ENCODE results near the gene SRRM2.

Gene SRRM2

DNA sequence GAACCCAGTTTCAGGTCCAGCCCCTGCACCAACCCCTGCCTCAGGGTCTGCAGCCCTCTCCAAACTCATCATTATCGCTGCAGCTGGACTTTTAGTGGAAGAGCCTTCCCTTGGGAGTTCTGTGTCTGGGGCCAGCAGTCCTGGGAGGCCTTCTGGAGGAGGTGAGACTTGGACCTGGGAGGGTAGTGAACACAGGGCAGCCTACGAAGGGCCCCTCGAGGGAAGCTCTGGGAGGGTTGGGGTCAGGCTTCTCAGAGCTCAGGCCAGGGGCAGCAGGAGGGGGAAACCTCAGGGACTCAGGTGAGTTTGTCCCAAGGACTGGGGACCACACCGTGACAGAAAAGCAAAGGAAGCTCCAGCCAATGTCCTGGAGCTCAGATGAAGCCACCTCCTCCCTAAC lies 11.3 kb upstream of the SRRM2 start:
- no peak for DNase-seq

GRCh38 chr16:2742323-2743006 lies 10.0 kb upstream of the SRRM2 start:
- no peak for DNase-seq

DNA sequence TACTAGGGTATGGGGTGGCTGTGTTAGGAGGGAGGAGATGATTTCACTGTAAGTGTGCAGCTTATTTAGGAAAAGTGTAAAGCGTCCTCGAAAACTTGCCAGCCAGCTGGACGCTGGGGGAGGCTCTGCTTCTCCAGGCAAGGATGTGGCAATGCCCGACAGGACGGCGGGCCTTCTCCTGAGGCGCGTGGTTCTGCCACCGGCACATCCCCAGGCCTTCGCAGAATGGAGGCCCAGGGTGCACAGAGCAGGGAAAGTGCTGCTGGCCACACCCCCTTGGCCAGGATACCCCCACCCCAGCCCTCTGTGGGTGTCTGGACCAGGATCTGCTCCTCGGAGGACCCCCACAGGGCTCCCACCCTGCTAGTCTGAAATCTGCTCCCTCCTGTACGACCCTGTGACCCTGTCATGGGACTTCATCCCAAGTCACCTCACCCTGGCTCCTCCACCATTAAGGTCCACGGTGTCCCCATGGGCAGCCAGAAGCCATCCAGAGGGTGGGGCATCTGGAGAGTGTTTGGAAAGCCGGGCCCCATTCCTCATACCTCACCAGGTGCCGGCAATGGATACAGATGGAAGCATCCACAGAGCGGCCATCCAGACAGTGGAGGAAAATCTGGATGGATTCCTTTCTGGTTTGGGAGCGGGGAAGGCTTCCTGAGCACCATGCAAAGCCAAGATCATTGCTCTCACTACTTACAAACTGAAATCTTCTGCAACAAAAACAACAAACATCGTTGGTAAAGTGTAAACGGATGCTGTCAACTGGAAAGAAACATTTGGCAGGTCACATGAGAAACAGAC lies 9.2 kb upstream of the SRRM2 start:
- DNase-seq: no peak

GRCh38 chr16:2744711-2745110 lies 7.7 kb upstream of the SRRM2 start:
- DNase-seq: no peak

DNA sequence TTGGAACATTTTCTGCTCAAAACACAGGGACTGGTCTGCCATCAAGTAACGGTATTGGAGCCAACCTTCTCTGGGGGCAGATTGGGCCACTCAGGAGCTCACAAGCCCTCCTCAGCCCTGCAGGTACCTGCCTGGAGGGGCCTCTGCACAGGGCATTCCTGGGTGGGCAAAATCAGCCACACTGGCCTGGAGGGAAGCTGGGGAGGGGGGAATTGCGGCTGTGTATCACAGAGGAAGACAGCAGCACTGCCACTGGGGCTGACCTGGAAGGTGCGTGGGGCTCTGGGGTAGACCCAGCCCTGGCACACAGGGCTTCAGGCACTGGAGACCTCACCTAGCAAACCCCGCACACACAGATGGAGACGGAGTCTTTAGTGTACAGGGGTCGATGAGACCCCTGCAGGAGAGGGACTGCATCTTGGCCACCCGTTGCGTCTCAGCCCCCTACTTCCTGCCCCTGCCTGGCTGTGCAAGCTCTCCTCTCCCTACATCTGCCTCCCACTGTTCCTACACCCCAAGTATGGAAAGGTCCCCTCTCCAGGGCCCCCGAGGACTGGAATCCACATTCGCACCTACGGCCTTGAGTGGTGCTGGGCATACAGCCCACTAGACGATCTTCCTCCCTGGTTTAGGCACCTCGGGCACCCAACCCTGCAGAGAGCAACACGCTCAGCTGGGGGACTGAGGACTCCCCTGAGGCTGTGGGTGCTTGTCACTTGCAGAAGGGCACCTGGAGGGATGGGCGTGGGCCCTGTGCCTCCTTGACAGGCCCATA lies 7.1 kb upstream of the SRRM2 start:
- no peak for DNase-seq

DNA sequence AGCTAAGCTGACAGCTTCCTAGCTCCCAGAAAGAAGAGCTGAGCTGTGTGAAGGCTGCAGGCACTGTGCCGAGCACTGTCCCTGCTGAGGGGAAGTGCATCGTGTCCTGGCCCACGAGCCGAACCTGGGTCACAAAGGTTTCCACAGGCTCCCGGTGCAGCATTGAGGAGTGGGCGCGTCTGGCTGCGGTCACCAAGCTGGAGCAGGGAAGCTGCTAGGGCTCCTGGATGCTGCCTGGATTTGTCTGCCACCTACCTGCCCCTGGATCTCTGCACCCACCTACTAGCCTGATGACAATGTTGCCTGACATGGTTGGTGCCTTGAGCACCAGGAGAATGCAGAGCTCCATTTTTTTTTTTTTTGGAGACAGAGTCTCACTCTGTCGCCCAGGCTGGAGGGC lies 6.5 kb upstream of the SRRM2 start:
- DNase-seq: no peak

DNA sequence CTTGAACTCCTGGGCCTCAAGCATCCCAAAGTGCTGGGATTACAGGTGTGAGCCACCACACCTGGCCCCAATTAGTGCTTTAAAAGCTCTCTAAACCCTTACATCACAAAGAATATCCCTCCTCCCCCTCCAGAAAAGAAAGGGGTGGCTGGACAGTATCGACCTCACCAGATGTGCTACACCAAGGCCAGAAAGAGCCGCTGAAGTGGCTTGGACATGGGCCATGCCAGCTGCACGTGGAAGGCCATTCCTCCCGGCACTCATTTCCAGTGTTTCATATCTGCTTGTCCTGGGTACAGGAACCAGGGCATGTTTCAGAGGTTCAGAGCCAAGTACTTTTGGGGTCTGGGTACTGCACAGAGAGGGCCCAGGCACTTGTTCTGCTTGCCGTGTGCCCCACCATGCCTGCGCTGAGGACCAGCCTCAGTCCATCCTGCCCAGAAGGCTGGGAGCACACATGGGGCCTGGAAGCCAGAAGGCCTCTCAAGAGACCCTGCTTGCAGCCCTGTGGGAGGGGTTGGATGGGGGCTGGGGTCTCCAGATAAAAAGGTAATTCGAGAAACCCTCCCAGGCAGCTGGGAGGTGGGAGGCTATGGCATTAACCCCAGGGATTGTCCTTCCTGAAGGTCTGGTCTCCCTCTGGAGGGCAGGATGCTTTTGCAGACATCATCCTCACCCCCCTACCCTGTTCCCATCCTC lies 3.5 kb upstream of the SRRM2 start:
- no peak for DNase-seq

GRCh38 chr16:2749476-2749875 lies 3.0 kb upstream of the SRRM2 start:
- no peak for DNase-seq

- no peak for DNase-seq
Observed at GRCh38 chr16:2749936-2750335, 2.5 kb upstream of the SRRM2 start.

DNA sequence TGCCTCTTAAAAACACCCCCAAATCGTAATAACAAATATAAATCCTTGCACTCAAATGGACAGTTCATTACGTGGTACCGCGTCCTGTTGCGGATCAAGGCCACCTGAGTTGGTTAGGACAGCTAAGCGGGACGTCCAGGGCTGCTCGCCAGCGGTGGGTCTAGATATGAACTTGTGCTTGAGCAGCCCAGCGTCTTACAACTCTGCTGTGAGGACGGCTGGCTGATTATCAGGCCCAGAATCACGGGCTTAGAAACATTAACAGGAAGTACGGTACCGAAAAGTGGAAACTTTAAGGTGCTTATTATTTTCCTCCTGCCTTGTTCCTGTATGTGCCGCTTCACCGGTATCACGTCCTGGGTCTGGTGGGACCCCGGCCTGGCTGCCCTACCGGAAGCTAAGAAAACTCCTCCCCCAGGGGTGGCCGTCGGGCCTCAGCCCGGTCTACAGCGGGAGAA lies 832 bp upstream of the SRRM2 start:
- DNase-seq: no peak

DNA sequence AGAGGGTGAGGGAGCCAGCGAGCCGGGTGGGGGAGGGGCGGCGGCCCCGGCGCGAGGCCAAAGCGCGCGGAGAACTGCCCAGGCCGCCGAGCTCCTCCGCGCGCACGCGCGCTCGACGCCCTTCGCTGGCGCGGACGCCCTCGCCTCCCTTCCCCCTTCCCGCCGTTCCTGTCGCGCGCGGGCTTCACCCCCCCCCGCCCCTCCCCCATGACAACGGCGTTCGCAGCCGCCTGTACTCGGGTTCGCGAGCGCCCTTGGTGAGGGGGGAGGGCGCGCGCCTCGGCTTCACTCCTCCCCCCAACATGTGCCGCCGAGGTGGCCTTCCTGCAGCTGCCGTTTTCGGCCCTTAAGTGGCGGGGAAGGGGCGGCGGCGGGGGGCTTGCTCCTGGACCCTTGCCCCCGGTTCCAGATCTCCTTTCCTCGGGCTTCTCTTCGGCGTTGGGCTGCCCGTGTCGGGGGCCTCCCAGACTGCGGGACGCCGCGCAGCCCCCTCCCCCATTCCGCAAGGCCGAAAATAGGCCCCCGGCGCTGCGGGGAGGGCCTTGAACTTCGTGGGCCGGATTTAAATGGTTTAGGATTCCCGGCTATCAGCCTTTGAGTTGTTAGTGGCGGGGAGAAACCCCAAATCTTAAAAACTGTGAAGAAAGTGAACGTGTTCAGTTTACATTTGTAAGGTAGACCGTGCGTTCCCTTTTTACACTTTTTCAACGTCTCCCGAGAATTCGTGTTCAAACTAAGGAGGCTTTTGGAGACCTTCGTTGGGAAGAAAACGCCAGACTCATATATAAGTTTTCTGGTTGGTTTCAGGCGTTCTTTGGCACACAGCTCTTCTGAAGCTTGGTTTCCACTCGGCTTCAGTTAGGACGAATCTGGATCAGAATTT lies 653 bp downstream of the SRRM2 start:
- peak; percentile 56 for DNase-seq

GRCh38 chr16:2753733-2754020 lies 1.2 kb downstream of the SRRM2 start:
- DNase-seq: no peak

- DNase-seq: no peak
Observed at GRCh38 chr16:2755158-2755557, 2.7 kb downstream of the SRRM2 start.

DNA sequence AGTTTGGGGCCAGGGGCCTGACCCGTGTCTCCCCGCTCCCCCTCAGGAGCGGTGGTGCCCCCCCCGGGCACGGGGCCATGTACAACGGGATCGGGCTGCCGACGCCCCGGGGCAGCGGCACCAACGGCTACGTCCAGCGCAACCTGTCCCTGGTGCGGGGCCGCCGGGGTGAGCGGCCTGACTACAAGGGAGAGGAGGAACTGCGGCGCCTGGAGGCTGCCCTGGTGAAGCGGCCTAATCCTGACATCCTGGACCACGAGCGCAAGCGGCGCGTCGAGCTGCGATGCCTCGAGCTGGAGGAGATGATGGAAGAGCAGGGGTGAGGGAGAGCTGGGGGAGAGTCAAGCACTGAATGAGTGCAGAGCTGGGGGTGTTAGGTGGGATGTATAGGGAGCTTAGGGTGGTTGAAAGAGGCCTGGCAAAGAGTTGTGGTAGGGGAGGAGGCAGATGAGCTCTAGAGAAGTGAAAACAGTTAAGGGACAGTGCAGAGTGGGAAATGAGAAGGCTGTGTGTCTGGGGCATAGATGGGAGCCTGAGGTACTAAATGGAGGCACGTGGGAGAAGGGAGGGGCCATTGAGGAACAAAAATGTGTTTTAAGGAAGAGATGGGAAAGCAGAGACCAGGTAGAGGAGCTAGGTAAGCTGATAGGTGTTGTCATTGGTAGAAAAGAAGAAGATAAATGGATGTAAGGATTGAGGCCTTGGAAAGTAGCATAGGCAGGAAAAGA lies 4.0 kb downstream of the SRRM2 start:
- DNase-seq: no peak

- no peak for DNase-seq
Observed at GRCh38 chr16:2757344-2757743, 4.9 kb downstream of the SRRM2 start.

DNA sequence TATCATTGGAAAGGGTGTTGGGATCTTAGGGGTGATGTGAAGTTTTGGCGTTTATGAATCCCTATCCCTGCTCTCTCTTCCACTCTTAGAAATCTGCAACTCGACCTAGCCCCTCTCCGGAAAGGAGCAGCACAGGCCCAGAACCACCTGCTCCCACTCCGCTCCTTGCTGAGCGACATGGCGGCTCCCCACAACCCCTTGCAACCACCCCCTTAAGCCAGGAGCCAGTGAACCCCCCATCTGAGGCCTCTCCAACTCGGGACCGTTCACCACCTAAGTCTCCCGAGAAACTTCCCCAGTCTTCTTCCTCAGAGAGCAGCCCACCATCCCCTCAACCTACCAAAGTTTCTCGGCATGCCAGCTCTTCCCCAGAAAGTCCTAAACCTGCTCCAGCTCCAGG lies 9.0 kb downstream of the SRRM2 start:
- no peak for DNase-seq

DNA sequence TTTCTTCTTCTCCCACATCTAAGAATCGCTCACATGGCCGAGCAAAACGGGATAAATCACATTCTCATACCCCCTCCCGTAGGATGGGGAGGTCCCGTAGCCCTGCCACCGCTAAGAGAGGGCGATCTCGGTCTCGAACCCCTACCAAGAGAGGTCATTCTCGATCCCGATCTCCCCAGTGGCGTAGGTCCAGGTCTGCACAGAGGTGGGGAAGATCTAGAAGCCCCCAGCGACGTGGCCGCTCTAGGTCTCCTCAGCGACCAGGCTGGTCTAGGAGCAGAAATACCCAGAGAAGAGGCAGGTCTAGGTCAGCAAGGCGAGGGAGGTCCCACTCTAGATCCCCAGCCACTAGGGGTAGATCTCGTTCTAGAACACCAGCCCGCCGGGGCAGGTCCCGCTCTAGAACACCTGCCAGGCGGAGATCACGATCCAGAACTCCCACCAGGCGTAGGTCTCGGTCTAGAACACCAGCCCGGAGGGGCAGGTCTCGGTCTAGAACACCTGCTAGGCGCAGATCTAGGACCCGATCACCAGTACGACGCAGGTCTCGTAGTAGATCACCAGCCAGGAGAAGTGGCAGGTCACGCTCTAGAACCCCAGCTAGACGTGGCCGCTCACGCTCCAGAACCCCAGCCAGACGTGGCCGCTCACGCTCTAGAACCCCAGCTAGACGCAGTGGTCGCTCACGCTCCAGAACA lies 9.6 kb downstream of the SRRM2 start:
- DNase-seq: no peak

DNA sequence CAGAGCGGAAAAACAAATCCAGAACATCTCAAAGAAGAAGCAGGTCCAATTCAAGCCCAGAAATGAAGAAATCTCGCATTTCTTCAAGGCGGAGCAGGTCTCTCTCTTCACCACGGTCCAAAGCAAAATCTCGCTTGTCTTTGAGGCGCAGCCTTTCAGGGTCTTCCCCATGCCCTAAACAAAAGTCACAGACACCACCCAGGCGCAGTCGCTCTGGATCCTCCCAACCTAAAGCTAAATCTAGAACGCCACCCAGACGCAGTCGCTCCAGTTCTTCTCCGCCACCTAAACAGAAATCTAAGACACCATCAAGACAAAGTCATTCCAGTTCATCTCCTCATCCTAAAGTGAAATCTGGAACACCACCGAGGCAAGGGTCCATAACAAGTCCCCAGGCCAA lies 10.3 kb downstream of the SRRM2 start:
- DNase-seq: no peak

DNA sequence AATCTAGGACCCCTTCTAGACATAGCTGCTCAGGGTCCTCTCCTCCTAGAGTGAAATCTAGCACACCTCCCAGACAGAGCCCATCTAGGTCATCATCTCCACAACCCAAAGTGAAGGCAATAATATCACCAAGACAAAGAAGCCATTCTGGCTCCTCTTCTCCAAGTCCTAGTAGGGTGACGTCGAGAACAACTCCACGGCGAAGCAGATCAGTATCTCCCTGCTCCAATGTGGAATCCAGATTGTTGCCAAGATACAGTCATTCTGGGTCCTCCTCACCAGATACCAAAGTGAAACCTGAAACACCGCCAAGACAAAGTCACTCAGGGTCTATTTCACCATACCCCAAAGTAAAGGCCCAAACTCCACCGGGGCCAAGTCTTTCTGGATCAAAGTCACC lies 10.7 kb downstream of the SRRM2 start:
- no peak for DNase-seq

GRCh38 chr16:2764718-2765117 lies 12.3 kb downstream of the SRRM2 start:
- no peak for DNase-seq
